Right lung (tissue), 5 donors: ENCODE results near the gene FTCDNL1. TPM values are rescaled to one million over a fixed set of nuclear protein-coding genes. Genes with fewer than 3 reads are reported as not detected.

ENCODE experiments used
- DNase-seq, 2 donors: peaks; one replicate each; pipeline ENCODE4 v3.0.0-alpha.2; 2013
- polyA plus RNA-seq, 5 donors: library from polyadenylated mRNA; unstranded; fragments of 120-200 nt; gene quantifications; one replicate each; pipeline versions ENCODE4 v1.2.1 to v1.2.3, GENCODE V29; 2013; ENCODE audit warnings: inconsistent platforms in 1 of 5, low replicate concordance in 1 of 5; ENCODE audit not compliant: insufficient read length in 5 of 5, insufficient read depth in 1 of 5

Gene FTCDNL1
- polyA plus RNA-seq, 5 donors, result 0.14 to 0.43 (median 0.18) TPM; not detected in 1

DNA sequence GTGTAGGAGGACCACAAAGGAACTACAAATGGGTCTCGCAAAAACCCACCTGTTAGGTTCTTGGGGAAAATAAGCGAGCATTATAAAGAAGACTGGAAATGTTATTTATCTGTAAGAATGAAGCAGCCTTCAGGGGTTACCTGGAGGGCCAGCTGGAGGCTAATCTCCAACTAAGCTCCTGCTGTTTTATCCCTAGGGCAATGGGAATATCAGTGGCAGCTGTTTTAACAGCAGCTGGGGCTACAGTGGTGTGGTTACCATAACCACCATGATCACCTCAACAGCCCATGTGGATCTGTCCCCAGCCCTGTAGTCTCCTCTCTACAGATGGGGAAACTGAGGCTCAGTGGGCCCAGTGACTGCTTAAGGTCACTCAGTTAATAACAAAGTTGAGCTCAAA lies 108.1 kb downstream of the FTCDNL1 start:
- DNase-seq, result no peak

DNA sequence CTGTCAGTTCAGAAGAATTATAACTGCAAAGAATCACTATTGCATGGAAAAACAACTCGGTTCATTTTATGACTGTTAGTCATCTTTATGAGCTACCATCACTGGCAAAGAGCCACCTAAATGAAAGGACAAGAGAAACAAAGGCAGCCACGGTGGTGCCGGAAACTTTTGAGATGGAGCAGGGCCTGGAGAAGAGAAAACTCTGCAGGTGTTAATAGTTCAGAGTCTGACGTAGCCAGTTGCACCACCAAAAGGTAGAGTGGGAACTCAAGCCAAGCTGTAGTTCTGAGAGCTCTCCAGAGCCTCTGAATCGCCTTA lies 110.9 kb downstream of the FTCDNL1 start:
- no peak for DNase-seq

DNA sequence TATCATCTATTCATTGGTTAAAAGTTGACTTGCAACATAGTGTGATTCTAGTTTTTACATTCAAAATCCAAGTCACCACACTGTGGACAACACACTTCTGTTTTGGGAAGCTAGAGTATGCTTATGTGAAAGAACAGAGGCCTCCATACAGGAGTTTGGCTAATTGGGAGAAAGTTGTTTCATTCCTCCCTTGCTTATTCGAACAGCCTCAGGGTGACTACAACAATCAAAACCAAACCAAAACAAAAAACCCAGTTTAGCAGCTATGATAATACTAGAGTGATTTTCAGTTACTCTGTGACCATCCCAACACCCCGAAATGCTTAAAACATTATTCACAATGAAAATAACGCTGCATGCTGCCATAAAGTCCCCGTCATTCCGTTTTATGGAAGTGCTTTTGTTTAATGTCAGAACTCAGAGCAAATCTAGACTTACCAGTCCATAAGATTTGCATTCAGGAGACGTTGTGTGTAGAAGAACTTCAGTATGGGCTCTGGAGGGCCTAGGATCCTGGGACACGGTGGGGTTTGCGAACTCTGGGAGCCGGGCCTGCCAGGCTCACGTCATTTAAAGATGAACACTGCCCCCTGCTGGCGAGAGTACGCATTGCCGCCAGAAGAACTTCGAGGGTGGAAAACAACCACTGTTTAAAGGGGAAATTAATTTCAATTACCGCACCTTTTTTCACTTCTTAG lies 111.4 kb downstream of the FTCDNL1 start:
- DNase-seq, result peak; percentile 38 to 56

DNA sequence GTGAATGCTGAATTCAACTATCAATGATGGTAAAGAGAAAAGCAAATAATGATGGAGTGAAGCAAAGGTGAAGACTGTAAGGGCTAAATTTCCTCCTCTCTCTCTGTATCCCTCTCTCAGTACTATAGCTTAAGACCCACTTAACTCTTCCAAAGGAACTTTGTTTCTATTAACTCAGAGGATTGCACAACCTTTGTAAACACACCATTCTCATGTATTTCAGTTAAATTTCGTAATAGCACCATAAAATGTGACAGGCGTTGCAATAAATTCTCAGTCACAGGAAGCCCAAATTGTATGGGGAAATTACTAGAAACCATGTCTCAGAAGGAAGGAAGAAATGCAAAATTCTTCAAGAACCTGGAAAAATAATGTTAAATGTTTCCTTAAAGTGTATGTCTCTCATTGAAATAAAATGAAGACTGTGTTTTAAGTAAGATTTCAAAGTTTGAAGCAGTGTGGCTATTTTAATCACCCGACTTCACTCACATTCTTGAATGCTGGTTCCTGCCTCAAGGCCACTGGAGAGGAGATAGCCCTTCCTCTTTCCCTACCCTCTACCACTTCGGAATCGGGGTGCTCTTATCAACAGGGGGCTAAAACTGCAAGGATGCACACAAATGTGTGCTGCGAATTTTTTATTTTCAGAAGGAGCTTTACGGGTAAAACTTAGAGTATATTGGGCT lies 112.1 kb downstream of the FTCDNL1 start:
- DNase-seq, result peak; percentile 78 to 83

DNA sequence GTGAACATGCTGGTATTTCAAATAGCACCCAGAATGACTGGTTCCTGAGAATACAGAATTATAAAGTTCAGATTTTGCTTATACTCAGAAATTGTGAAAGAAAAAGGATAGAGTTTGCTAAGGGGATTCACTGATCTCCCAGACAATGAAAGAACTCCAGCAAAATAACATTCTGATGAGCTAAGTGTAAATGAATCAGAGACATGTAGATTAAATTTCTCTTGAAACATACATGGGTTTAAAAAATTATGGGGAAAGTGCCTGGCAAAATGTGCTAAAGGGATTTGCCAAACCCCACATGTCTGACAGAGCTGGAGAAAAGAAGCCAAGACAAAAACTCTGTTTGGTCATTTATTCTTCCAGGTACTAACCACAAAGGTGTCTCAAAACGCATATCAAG lies 116.3 kb downstream of the FTCDNL1 start:
- DNase-seq, result no peak

DNA sequence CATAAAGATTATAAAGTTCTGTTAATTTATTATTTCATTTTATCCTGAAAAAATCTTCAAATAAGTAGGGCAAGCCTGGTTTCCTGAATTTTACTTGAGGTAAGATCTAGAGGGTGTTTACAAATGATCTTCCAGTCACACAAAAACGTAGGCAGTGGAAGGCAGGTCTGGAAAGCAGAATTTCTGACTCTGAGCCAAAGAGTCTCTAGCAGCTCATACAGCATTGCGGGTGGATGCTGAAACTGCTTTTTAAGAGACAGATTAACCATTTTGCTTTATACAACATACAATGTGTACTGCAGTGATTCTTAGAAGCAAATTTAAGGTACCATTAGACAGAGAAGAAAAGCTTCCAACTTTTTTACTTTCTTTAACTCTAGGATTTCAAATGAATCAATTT lies 117.0 kb downstream of the FTCDNL1 start:
- DNase-seq, result no peak

DNA sequence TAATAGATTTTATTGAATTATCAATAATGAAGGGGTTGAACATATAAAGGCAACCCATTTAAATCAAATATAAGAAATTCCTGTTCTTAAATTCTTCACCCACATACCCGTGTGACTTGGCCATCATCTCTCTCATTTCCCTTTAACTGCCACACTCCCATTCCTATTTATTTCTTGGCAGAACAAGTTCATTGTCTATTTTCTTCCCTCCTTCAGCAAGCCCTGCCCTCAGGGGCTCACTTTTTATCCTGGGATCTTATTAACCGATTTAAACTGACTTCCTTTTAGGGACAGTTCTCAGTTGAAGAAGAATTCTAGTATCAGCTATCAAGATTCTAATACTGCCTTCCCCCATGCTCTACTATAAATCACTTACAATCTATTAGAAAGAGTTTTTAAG lies 123.2 kb downstream of the FTCDNL1 start:
- DNase-seq, result no peak

DNA sequence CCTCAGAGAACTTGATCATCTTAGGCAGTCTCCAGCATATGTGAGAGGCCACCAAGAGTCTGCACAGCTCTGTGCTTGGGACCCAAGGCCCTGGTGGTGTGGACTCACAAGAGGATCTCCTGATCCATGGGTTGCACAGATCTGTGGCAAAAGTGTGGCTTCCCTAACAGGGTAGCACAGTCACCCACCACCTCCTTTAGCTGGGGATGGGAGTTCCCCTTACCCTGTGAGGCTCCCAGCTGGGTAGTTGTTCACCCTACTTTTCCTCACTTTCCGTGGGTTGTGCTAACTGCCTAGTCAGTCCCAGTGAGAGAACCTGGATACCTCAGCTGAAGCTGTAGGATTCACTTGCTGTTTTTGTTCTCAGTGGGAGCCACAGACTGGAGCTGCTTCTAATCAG lies 123.7 kb downstream of the FTCDNL1 start:
- DNase-seq, result no peak

DNA sequence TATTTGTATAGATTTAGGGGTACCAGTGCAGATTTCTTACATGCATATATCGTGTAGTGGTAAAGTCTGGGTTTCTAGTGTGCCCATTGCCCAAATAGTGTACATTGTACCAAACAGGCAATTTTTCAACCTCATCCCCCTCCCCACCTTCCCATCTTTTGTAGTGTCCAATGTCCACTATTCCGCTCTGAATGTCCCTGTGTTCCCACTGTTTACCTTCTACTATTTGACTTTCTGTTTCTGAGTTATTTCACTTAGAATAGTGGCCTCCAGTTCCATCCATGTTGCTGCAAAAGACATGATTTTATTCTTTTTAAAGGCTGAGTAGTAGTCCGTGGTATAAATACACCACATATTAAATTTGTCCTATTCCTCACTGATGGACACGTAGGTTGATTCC lies 132.9 kb downstream of the FTCDNL1 start:
- no peak for DNase-seq

DNA sequence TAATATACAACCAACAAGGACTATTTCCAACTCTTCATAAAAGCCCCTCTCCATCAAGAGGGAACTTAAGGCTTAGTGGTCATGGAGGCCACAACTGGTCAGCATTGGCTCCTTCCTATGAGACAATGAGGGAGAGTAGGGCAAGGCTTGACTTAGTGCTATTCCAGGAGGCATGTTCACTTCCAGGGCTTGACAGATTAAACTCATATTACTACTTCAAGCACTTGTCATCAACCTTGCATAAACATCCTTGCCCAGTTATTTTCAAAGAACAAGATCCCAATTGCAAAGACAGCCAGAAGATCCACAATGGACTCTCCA lies 133.4 kb downstream of the FTCDNL1 start:
- DNase-seq, result no peak

DNA sequence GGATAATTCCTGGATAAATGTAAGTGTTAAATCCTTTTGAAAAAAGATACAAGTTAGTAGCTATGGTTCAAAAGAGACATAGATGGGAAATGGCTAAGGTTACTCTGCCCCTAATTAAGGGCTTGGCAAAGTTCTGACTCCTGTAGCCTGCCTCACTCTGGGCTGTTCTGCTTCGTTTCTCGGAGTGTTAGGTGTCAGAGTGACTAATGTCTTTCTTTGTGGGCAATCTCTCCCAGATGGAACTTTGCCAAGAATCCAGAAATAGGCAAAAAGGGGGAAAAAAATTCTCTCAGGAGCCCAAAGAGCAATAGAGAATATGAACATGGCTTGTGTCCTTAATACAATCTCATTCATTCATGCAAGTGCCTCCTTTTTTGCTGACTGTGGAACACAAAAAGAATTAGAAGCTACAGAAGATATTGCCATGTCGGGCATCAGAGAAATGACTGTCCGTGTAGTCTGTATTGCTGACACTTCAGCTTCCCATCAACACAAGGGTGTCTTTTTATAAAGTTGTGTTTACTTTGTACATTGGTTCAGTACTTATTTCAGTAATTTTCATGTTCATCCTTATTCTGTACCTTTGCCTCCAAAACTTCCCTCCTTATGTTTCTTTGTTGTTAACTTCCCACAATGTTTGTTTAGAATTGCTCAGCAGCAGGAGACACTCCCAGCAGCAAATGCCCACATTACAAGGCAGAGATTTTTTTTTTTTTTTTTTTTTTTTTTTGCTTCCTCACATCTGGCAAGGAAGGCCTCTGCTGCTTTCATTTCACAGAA lies 134.0 kb downstream of the FTCDNL1 start:
- no peak for DNase-seq

DNA sequence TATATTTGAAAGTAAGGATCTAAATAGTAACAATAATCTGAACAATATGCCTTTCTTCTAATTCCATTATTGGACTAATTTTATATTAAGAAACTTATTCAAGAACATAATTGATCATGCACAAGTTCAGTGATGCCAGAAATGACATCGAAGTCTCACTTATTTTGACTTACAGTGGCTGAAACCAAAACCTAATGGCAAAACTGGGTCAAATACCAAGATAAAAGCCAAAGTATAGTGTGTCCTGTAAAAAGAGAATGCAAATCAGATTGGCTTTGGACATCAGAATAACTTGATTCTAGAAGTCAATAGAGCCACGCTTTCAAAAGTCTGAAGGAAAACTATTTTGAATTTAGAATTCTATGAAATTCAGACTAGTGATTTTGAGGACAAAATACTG lies 137.2 kb downstream of the FTCDNL1 start:
- no peak for DNase-seq

DNA sequence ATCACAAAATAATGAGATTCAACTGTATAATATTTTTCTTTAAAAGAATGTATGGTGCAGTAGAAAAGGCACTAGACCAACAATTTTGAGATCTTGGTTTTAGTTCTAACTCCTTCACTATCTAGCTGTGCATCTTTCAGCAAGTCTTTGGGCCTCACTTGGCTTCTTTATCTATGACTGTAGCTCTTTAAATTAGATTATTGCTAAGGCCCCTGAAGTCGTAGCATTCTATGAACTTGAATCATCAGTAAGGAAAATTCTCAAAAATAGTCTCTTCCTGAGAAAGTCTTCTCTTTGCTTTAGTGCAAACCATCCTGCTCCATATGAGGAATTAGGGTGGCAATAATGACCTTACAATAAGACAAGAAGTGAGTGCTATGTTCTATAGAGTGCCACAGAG lies 140.4 kb downstream of the FTCDNL1 start:
- DNase-seq, result no peak

Other genes with a start within 250 kb of the FTCDNL1 start
- gene C2orf69, start 60.1 kb upstream of the FTCDNL1 start, polyA plus RNA-seq, result 10 to 100 TPM in 3 of 5 donors, 1 to 10 TPM in 2; 9.0 to 15.4 (median 10.4) TPM
- 10 to 100 TPM; 11.6 to 22.0 (median 16.5) TPM for gene TYW5, start 104.3 kb upstream of the FTCDNL1 start, polyA plus RNA-seq
- 10 to 100 TPM; 16.8 to 26.8 (median 21.9) TPM for gene MAIP1, start 104.4 kb upstream of the FTCDNL1 start, polyA plus RNA-seq